K562 (cell line): Measurements from ENCODE around the gene ABHD17B. TPM values are rescaled to one million over a fixed set of nuclear protein-coding genes. Genes with fewer than 3 reads are reported as not detected.

Experiments
- ARID2 ChIP-seq: fragments of 450-650 bp; IDR thresholded peaks from 2 replicates; pipeline ENCODE4 v1.6.1; 2017; ENCODE audit warnings: antibody characterized with exemption, mild to moderate bottlenecking
- CBX5 ChIP-seq: IDR thresholded peaks from 2 replicates; pipeline ENCODE4 v1.6.1; 2014; ENCODE audit warnings: low read depth, borderline replicate concordance
- CHCHD3 ChIP-seq: fragments of 250-450 bp; sonication (Bioruptor Pico); IDR thresholded peaks from 2 replicates; pipeline ENCODE4 v2.1.2; 2022; ENCODE audit warnings: mild to moderate bottlenecking
- CHD1 ChIP-seq: fragments of 200-600 bp; sonication (generic); IDR thresholded peaks from one replicate; pipeline ENCODE4 v1.6.1; 2012; ENCODE audit warnings: mild to moderate bottlenecking, moderate library complexity, low read length, inconsistent platforms
- ELF1 ChIP-seq: fragments of 200-800 bp; sonication (Bioruptor generic); IDR thresholded peaks from 2 replicates; pipeline ENCODE4 v1.6.1; 2016; ENCODE audit warnings: missing genetic modification characterization, missing compliant biosample characterization
- ELK1 ChIP-seq: sonication (generic); formaldehyde crosslinking; IDR thresholded peaks from 2 replicates; pipeline ENCODE4 v1.8.1; 2022; ENCODE audit warnings: missing genetic modification reagents
- FOXO4 ChIP-seq: fragments of 450-650 bp; formaldehyde crosslinking; IDR thresholded peaks from 2 replicates; pipeline ENCODE4 v1.4.0; 2020; ENCODE audit warnings: mild to moderate bottlenecking, moderate library complexity
- NRF1 ChIP-seq, 2 experiments: fragments of 450-650 bp; IDR thresholded peaks in 1 of 2; conservative IDR thresholded peaks in 1 of 2; 2 replicates each; pipeline ENCODE4 v1.6.1; 2014; ENCODE audit warnings: mild to moderate bottlenecking in 2 of 2
- PPARD ChIP-seq: fragments of 250-450 bp; sonication (Bioruptor Pico); IDR thresholded peaks from 2 replicates; pipeline ENCODE4 v1.8.0; 2022; ENCODE audit warnings: inconsistent platforms, mild to moderate bottlenecking, moderate library complexity
- RBFOX2 ChIP-seq: fragments of 200-400 bp; formaldehyde crosslinking; IDR thresholded peaks from 2 replicates; pipeline ENCODE4 v1.6.1; 2017; ENCODE audit warnings: low read depth, mild to moderate bottlenecking, low read length, moderate library complexity
- SOX6 ChIP-seq: fragments of 450-650 bp; IDR thresholded peaks from 2 replicates; pipeline ENCODE4 v1.6.1; 2014; ENCODE audit warnings: mild to moderate bottlenecking
- TARDBP ChIP-seq: fragments of 450-650 bp; IDR thresholded peaks from 2 replicates; pipeline ENCODE4 v1.6.1; 2016
- ZNF518B ChIP-seq: fragments of 250-450 bp; sonication (Bioruptor Pico); IDR thresholded peaks from 2 replicates; pipeline ENCODE4 v1.5.0; 2021; ENCODE audit warnings: mild to moderate bottlenecking, moderate library complexity
- ZNF695 ChIP-seq: fragments of 450-650 bp; formaldehyde crosslinking; IDR thresholded peaks from 2 replicates; pipeline ENCODE4 v1.4.0; 2020; ENCODE audit warnings: mild to moderate bottlenecking, moderate library complexity
- polyA plus RNA-seq, 8 experiments: library from polyadenylated mRNA; depleted of rRNA in 4 of 8; stranded (reverse) in 5 of 8; unstranded in 3 of 8; fragments of >200 nt; fragmentation: Nextera tagmentation in 2 of 8; fragmentation: Illumina TruSeq in 1 of 8; extraction: Ambion mirVana in 2 of 8; extraction: Trizol in 1 of 8; gene quantifications; 2 replicates each; pipeline versions ENCODE4 v1.2.1 to v1.2.3, GENCODE V29; 2011 to 2014; ENCODE audit warnings: inconsistent platforms in 1 of 8, missing spikeins in 1 of 8
- total RNA-seq, 7 experiments: library from RNA; depleted of rRNA in 6 of 7; stranded (reverse); fragments of >200 nt in 6 of 7; fragmentation: Illumina TruSeq in 2 of 7; extraction: Trizol in 2 of 7; gene quantifications; 2 replicates each; pipeline versions ENCODE4 v1.2.1 to v1.2.3, GENCODE V29; 2011 to 2021; ENCODE audit warnings: low replicate concordance in 1 of 7
- TF ChIP-seq, protein P1 (sequence below): fragments of 250-450 bp; sonication (Bioruptor Pico); IDR thresholded peaks from 2 replicates; pipeline ENCODE4 v1.8.0; 2022; ENCODE audit warnings: moderate library complexity, mild to moderate bottlenecking, inconsistent platforms

ABHD17B gene
- total and polyA plus RNA-seq, 9 of the 15 experiments (the other 6 are each of a cell fraction or from before 2014, with no cell fraction given): 1.9 to 13.4 (median 10.1) TPM

- TF ChIP-seq FOXO4: no peak
- no peak for TF ChIP-seq ELK1 (CRISPR knock-in tag)
- TF ChIP-seq CHCHD3 (CRISPR knock-in tag): no peak
- TF ChIP-seq RBFOX2: peak; percentile 96
- TF ChIP-seq CBX5: no peak
- TF ChIP-seq TARDBP: no peak
- peak; percentile 92 to 93 for TF ChIP-seq NRF1 (conservative IDR thresholded peaks at IDR 0.05 in 1 of 2, IDR thresholded peaks at IDR 0.05 in 1 of 2)
- TF ChIP-seq PPARD (CRISPR knock-in tag): no peak
- peak; percentile 61; the same call in 1 of the 2 replicates for TF ChIP-seq ELF1 (tag)
- no peak for TF ChIP-seq ZNF518B (CRISPR knock-in tag)
- TF ChIP-seq, protein P1, sequence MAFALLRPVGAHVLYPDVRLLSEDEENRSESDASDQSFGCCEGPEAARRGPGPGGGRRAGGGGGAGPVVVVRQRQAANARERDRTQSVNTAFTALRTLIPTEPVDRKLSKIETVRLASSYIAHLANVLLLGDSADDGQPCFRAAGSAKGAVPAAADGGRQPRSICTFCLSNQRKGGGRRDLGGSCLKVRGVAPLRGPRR (CRISPR knock-in tag): no peak
- no peak for TF ChIP-seq ARID2
- TF ChIP-seq ZNF695 (CRISPR knock-in tag): no peak
- TF ChIP-seq CHD1: no peak
- TF ChIP-seq SOX6: no peak
Observed at GRCh38 chr9:71911061-71911907, at the start of gene ABHD17B, which contains the start of gene C9orf85 (continued).
